Trophoblast cell (in vitro differentiated cells and primary cell): ENCODE data around the gene HMGCL. TPM values are rescaled to one million over a fixed set of nuclear protein-coding genes. Genes with fewer than 3 reads are reported as not detected.
A peak's percentile ranks its signal among the peaks of the same experiment; 100 is the strongest.

Experiments used
- DNase-seq, 2 donors: peaks; one replicate each; pipeline ENCODE4 v3.0.0-alpha.2; 2016
- H2AFZ ChIP-seq: 2 replicates; pipeline ENCODE4 v1.6.1; 2013; ENCODE audit warnings: low read length, moderate library complexity, mild to moderate bottlenecking; ENCODE audit not compliant: insufficient read depth, poor library complexity
- H2AK5ac ChIP-seq: 2 replicates; pipeline ENCODE4 v1.6.1; 2013; ENCODE audit warnings: mild to moderate bottlenecking, low read length
- H2BK120ac ChIP-seq: 2 replicates; pipeline ENCODE4 v1.6.1; 2013; ENCODE audit warnings: low read length, mild to moderate bottlenecking, moderate library complexity; ENCODE audit not compliant: insufficient read depth, poor library complexity
- H2BK12ac ChIP-seq: 2 replicates; pipeline ENCODE4 v1.6.1; 2013; ENCODE audit warnings: mild to moderate bottlenecking, low read length, moderate library complexity
- H2BK5ac ChIP-seq: 2 replicates; pipeline ENCODE4 v1.6.1; 2013; ENCODE audit warnings: low read length, low read depth, moderate library complexity, mild to moderate bottlenecking; ENCODE audit not compliant: poor library complexity
- H3K14ac ChIP-seq: 2 replicates; pipeline ENCODE4 v1.6.1; 2013; ENCODE audit warnings: mild to moderate bottlenecking, low read length
- H3K18ac ChIP-seq: 2 replicates; pipeline ENCODE4 v1.6.1; 2013; ENCODE audit warnings: mild to moderate bottlenecking, low read length
- H3K23ac ChIP-seq: 2 replicates; pipeline ENCODE4 v1.6.1; 2013; ENCODE audit warnings: low read length
- H3K27ac ChIP-seq: 2 replicates; pipeline ENCODE4 v1.5.1; 2013; ENCODE audit warnings: low read depth, mild to moderate bottlenecking, inconsistent platforms, low read length, moderate library complexity
- H3K27me3 ChIP-seq: 2 replicates; pipeline ENCODE4 v1.6.1; 2013; ENCODE audit warnings: inconsistent platforms, mild to moderate bottlenecking, low read length, moderate library complexity; ENCODE audit not compliant: insufficient read depth
- H3K36me3 ChIP-seq, 2 experiments: 1 replicate in 1 of 2; 2 replicates in 1 of 2; pipeline ENCODE4 v1.6.1; 2013; ENCODE audit warnings: low read length in 2 of 2, mild to moderate bottlenecking in 2 of 2, moderate library complexity in 1 of 2; ENCODE audit not compliant: insufficient read depth in 2 of 2, control insufficient read depth in 1 of 2
- H3K4ac ChIP-seq: 2 replicates; pipeline ENCODE4 v1.6.1; 2013; ENCODE audit warnings: low read depth, mild to moderate bottlenecking, low read length, moderate library complexity
- H3K4me1 ChIP-seq, 2 experiments: 1 replicate in 1 of 2; 2 replicates in 1 of 2; pipeline ENCODE4 v1.6.1; 2013; ENCODE audit warnings: low read length in 2 of 2, mild to moderate bottlenecking in 2 of 2, moderate library complexity in 1 of 2; ENCODE audit not compliant: insufficient read depth in 2 of 2, control insufficient read depth in 1 of 2
- H3K4me2 ChIP-seq: 2 replicates; pipeline ENCODE4 v1.6.1; 2013; ENCODE audit warnings: inconsistent platforms, mild to moderate bottlenecking, low read length, moderate library complexity
- H3K4me3 ChIP-seq: 2 replicates; pipeline ENCODE4 v1.5.1; 2013; ENCODE audit warnings: mild to moderate bottlenecking, low read depth, low read length, inconsistent platforms
- H3K79me1 ChIP-seq: one replicate; pipeline ENCODE4 v1.6.1; 2013; ENCODE audit warnings: low read length
- H3K79me2 ChIP-seq: 2 replicates; pipeline ENCODE4 v1.6.1; 2013; ENCODE audit warnings: low read length, mild to moderate bottlenecking; ENCODE audit not compliant: control insufficient read depth, insufficient read depth, poor library complexity
- H3K9ac ChIP-seq: 2 replicates; pipeline ENCODE4 v1.6.1; 2013; ENCODE audit warnings: mild to moderate bottlenecking, low read length
- H3K9me3 ChIP-seq: 2 replicates; pipeline ENCODE4 v1.6.1; 2013; ENCODE audit warnings: low read depth, mild to moderate bottlenecking, control low read depth, inconsistent platforms, low read length; ENCODE audit not compliant: insufficient read depth
- H4K12ac ChIP-seq: 2 replicates; pipeline ENCODE4 v1.6.1; 2013; ENCODE audit warnings: low read depth, mild to moderate bottlenecking, low read length, moderate library complexity
- H4K8ac ChIP-seq: 2 replicates; pipeline ENCODE4 v1.6.1; 2013; ENCODE audit warnings: low read depth, mild to moderate bottlenecking, low read length, moderate library complexity
- H4K91ac ChIP-seq: one replicate; pipeline ENCODE4 v1.6.1; 2013; ENCODE audit warnings: low read depth, mild to moderate bottlenecking, low read length, moderate library complexity
- WGBS: extraction: QIAGEN DNeasy Blood & Tissue Kit; methylation state at CpG from one replicate; pipeline ENCODE4 v1.1.7; 2013; ENCODE audit warnings: missing lambda C conversion rate; ENCODE audit not compliant: insufficient read length, insufficient coverage; ENCODE audit errors: extremely low coverage; 5-methylcytosine and 5-hydroxymethylcytosine counted together
- polyA plus RNA-seq: library from polyadenylated mRNA; stranded (reverse); fragments of 200-250 nt; gene quantifications from 2 replicates; pipeline ENCODE4 v1.2.3, GENCODE V29; 2013

The HMGCL gene
- 15.7 and 16.7 TPM in 2 replicates for polyA plus RNA-seq

GRCh38 chr1:23825076-23825761, at the start of gene HMGCL:
TSS of gene HMGCL (minus strand) at chr1:23825429. CDS start at chr1:23825415, 14 bp downstream.
- H3K14ac ChIP-seq = peak within 1 kb of the TSS; percentile 94
- peak within 1 kb of the TSS; percentile 91 for H3K18ac ChIP-seq
- no peaks in the 10 kb centered on the region for H3K9me3 ChIP-seq
- H3K9ac ChIP-seq = peak within 1 kb of the TSS; percentile 100
- WGBS = no CpG with 5 or more reads among the region's 42 CpGs
- peak within 1 kb of the TSS; percentile 91 for H3K23ac ChIP-seq
- H3K36me3 ChIP-seq = no peaks in the 10 kb centered on the region
- H3K4me1 ChIP-seq = no peaks in the 10 kb centered on the region
- peak within 1 kb of the TSS; percentile 64 for H2BK5ac ChIP-seq
- H3K4me3 ChIP-seq = peak within 1 kb of the TSS; percentile 98
- no peaks in the 10 kb centered on the region for H3K27me3 ChIP-seq
- peak within 1 kb of the TSS; percentile 93 for H4K91ac ChIP-seq
- peaks cover 3% of the 10 kb centered on the region for H3K79me2 ChIP-seq
- H2BK12ac ChIP-seq = no peak within 1 kb of the TSS
- peak; percentile 91 to 93 for DNase-seq
- H2AFZ ChIP-seq = peak within 1 kb of the TSS; percentile 68
- H4K8ac ChIP-seq = peak within 1 kb of the TSS; percentile 95
- peak within 1 kb of the TSS; percentile 88 for H4K12ac ChIP-seq
- H3K4me2 ChIP-seq = peak within 1 kb of the TSS; percentile 85
- H3K4ac ChIP-seq = peak within 1 kb of the TSS; percentile 71
- peak within 1 kb of the TSS; percentile 77 for H3K27ac ChIP-seq
- H2AK5ac ChIP-seq = peak within 1 kb of the TSS; percentile 42
- H3K79me1 ChIP-seq = peaks cover 4% of the 10 kb centered on the region
- peak within 1 kb of the TSS; percentile 79 for H2BK120ac ChIP-seq

- H3K4ac ChIP-seq = no peak overlapping the region
- no peak overlapping the region for H3K18ac ChIP-seq
- H2BK5ac ChIP-seq = no peak overlapping the region
- no peak overlapping the region for H3K9ac ChIP-seq
- H3K27ac ChIP-seq = no peak overlapping the region
- H2BK120ac ChIP-seq = no peak overlapping the region
- peaks cover 0 to 6% of the 10 kb centered on the region in 2 experiments for H3K4me1 ChIP-seq
- no peak for DNase-seq
- H3K27me3 ChIP-seq = peaks cover 4% of the 10 kb centered on the region
- no peak overlapping the region for H4K91ac ChIP-seq
- H3K23ac ChIP-seq = no peak overlapping the region
- peaks cover 4% of the 10 kb centered on the region for H3K79me1 ChIP-seq
- WGBS = no CpG with 5 or more reads among the region's 3 CpGs
- no peak overlapping the region for H2AK5ac ChIP-seq
- H3K79me2 ChIP-seq = no peaks in the 10 kb centered on the region
- H3K9me3 ChIP-seq = no peaks in the 10 kb centered on the region
- H4K12ac ChIP-seq = no peak overlapping the region
- H2AFZ ChIP-seq = no peak overlapping the region
- no peak overlapping the region for H3K4me3 ChIP-seq
- no peak overlapping the region for H3K14ac ChIP-seq
- H3K4me2 ChIP-seq = no peak overlapping the region
- no peak overlapping the region for H2BK12ac ChIP-seq
- no peaks in the 10 kb centered on the region for H3K36me3 ChIP-seq
- no peak overlapping the region for H4K8ac ChIP-seq
Observed at GRCh38 chr1:23872421-23872820, 47.2 kb upstream of the HMGCL start.

GRCh38 chr1:23869051-23869450, 43.8 kb upstream of the HMGCL start:
- no peak overlapping the region for H2BK5ac ChIP-seq
- no peak overlapping the region for H3K4me3 ChIP-seq
- H3K79me1 ChIP-seq = peaks cover 4% of the 10 kb centered on the region
- H3K4ac ChIP-seq = no peak overlapping the region
- H2AK5ac ChIP-seq = no peak overlapping the region
- H3K27me3 ChIP-seq = peaks cover 6% of the 10 kb centered on the region
- no peak overlapping the region for H3K27ac ChIP-seq
- no CpG with 5 or more reads among the region's 10 CpGs for WGBS
- no peak overlapping the region for H3K9ac ChIP-seq
- no peak overlapping the region for H2BK12ac ChIP-seq
- H2BK120ac ChIP-seq = no peak overlapping the region
- no peak overlapping the region for H4K91ac ChIP-seq
- H4K8ac ChIP-seq = no peak overlapping the region
- no peaks in the 10 kb centered on the region for H3K79me2 ChIP-seq
- H3K18ac ChIP-seq = no peak overlapping the region
- H3K36me3 ChIP-seq = no peaks in the 10 kb centered on the region
- H3K4me2 ChIP-seq = no peak overlapping the region
- no peak overlapping the region for H3K23ac ChIP-seq
- no peaks in the 10 kb centered on the region for H3K9me3 ChIP-seq
- H3K14ac ChIP-seq = no peak overlapping the region
- no peak overlapping the region for H2AFZ ChIP-seq
- peaks cover 2 to 6% of the 10 kb centered on the region in 2 experiments for H3K4me1 ChIP-seq
- H4K12ac ChIP-seq = no peak overlapping the region
- DNase-seq = peak; percentile 5 to 61

GRCh38 chr1:23868557-23869016, 43.4 kb upstream of the HMGCL start:
- no peak overlapping the region for H4K91ac ChIP-seq
- H4K12ac ChIP-seq = no peak overlapping the region
- no peak overlapping the region for H3K27ac ChIP-seq
- no peak overlapping the region for H2AFZ ChIP-seq
- no peak overlapping the region for H3K9ac ChIP-seq
- no peaks in the 10 kb centered on the region for H3K9me3 ChIP-seq
- no peaks in the 10 kb centered on the region for H3K79me2 ChIP-seq
- H3K4ac ChIP-seq = no peak overlapping the region
- peak in 1 of 2 donors; percentile 19 for DNase-seq
- peaks cover 4% of the 10 kb centered on the region for H3K79me1 ChIP-seq
- no peak overlapping the region for H4K8ac ChIP-seq
- no peak overlapping the region for H2BK12ac ChIP-seq
- H2BK5ac ChIP-seq = no peak overlapping the region
- H3K4me1 ChIP-seq = peaks cover 2 to 6% of the 10 kb centered on the region in 2 experiments
- no peak overlapping the region for H3K4me3 ChIP-seq
- WGBS = no CpG with 5 or more reads among the region's 20 CpGs
- no peaks in the 10 kb centered on the region for H3K36me3 ChIP-seq
- H2BK120ac ChIP-seq = no peak overlapping the region
- H3K18ac ChIP-seq = no peak overlapping the region
- H2AK5ac ChIP-seq = no peak overlapping the region
- H3K14ac ChIP-seq = no peak overlapping the region
- peak overlapping the region; percentile 38 for H3K4me2 ChIP-seq
- no peak overlapping the region for H3K23ac ChIP-seq
- peaks cover 6% of the 10 kb centered on the region for H3K27me3 ChIP-seq
